Purkinje cell (primary cell): ENCODE data around the gene PKIG. TPM values are rescaled to one million over a fixed set of nuclear protein-coding genes. Genes with fewer than 3 reads are reported as not detected.

Experiments
- polyA plus RNA-seq: library from polyadenylated mRNA; unstranded; fragments of >200 nt; fragmentation: Nextera tagmentation; gene quantifications from 2 replicates; pipeline ENCODE4 v1.2.1, GENCODE V29; 2014

Gene PKIG
- polyA plus RNA-seq: 19.5 and 41.2 TPM in 2 replicates

DNA sequence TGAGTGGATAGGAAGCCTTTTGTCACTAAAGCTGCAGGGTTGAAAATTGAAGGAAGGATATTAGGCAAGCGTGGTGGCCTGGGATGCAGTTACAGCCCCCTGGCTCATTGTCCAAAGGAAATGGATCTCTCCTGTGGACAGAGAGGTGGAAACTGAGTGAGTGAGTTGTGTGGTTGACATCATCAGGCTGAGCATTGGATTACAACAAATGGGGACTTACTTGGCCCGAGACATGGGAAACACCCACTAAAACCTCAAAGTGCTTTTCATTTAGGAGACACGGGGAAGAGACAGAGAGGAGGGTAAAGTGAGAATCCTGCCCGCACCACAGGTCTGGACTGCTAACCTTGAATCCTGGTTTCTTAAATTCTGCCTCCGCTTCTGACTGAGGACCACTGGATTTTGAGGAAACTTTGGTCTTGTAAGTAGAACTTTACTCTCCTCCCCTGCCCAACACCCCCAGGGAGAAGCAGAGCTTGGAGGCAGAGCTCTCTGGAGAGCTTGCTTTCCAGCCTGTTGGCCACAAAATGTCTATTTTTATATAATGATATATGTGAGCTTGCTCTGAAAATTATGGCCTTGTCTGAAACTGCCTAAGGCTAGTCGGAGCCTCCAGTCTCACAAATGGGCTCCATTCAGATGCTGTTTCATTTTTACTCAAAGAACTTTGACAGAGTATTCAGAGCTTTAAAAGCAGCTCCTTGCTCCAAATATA is at the start of gene PKIG:
Gene PKIG, plus strand, starts transcription at position 269 of the 715 bp plus-strand sequence. CDS start 31,978 bp downstream, outside the sequence.

GRCh38 chr20:44651684-44652423 is 69.5 kb downstream of the PKIG start, which contains the start of gene ADA:
Gene ADA, minus strand, starts transcription at chr20:44651699. Its CDS starts 92 bp downstream, at chr20:44651607.

Other genes starting within 250 kb of the PKIG start
- gene R3HDML, start 245.5 kb upstream of the PKIG start, polyA plus RNA-seq: not detected in 2 replicates
- not detected in 2 replicates for gene HNF4A, start 226.9 kb upstream of the PKIG start, polyA plus RNA-seq
- 3.4 and 6.2 TPM in 2 replicates for gene TTPAL, start 106.7 kb upstream of the PKIG start, polyA plus RNA-seq
- 271 and 279 TPM in 2 replicates for gene SERINC3, start 60.5 kb upstream of the PKIG start, polyA plus RNA-seq
- not detected in 2 replicates for gene ADA, start 69.1 kb downstream of the PKIG start, polyA plus RNA-seq
- gene CCN5, start 132.8 kb downstream of the PKIG start, polyA plus RNA-seq: not detected in 2 replicates
- gene KCNK15, start 163.3 kb downstream of the PKIG start, polyA plus RNA-seq: 0.58 and 2.7 TPM in 2 replicates
- gene RIMS4, start 228.0 kb downstream of the PKIG start, polyA plus RNA-seq: 0.04 and 0.19 TPM in 2 replicates